Ectodermal cell (in vitro differentiated cells): ENCODE measurements around the gene NEU1.
"Not testable (repeated sequence)": the region's sequence is repeated elsewhere in the genome, so short reads cannot be mapped to it uniquely, and the experiment has no call there.

Experiments used
- H3K27ac ChIP-seq: 2 replicates; pipeline ENCODE4 v1.7.0; 2013; ENCODE audit warnings: mild to moderate bottlenecking, low read depth, low read length; ENCODE audit not compliant: insufficient read depth, poor library complexity, severe bottlenecking
- H3K27me3 ChIP-seq: 2 replicates; pipeline ENCODE4 v1.7.0; 2013; ENCODE audit warnings: mild to moderate bottlenecking, low read length; ENCODE audit not compliant: insufficient read depth, control insufficient read depth, poor library complexity, severe bottlenecking
- H3K36me3 ChIP-seq: one replicate; pipeline ENCODE4 v1.7.0; 2013; ENCODE audit warnings: low read length; ENCODE audit not compliant: control insufficient read depth, insufficient read depth
- H3K4me1 ChIP-seq: one replicate; pipeline ENCODE4 v1.7.0; 2013; ENCODE audit warnings: low read length; ENCODE audit not compliant: control insufficient read depth, insufficient read depth
- H3K4me3 ChIP-seq: 2 replicates; pipeline ENCODE4 v1.7.0; 2013; ENCODE audit warnings: low read depth, low read length, control low read depth; ENCODE audit not compliant: insufficient read depth
- H3K9me3 ChIP-seq: 2 replicates; pipeline ENCODE4 v1.7.0; 2013; ENCODE audit warnings: mild to moderate bottlenecking, low read length, moderate library complexity; ENCODE audit not compliant: control insufficient read depth
- WGBS, 2 experiments: methylation state at CpG; one replicate each; pipeline ENCODE4 v1.1.7; 2013; ENCODE audit warnings: missing lambda C conversion rate in 2 of 2; 5-methylcytosine and 5-hydroxymethylcytosine counted together

Gene NEU1

GRCh38 chr6:31860349-31860748 is 2.3 kb downstream of the NEU1 start:
- 95 to 97% methylated on average over 13 of the region's 13 CpGs for WGBS, 2 experiments
- no peak overlapping the region for H3K27ac ChIP-seq
- H3K4me1 ChIP-seq: peaks cover 8% of the 10 kb centered on the region
- no peaks in the 10 kb centered on the region for H3K27me3 ChIP-seq
- H3K9me3 ChIP-seq: no peaks in the 10 kb centered on the region
- H3K36me3 ChIP-seq: peaks cover 7% of the 10 kb centered on the region
- no peak overlapping the region for H3K4me3 ChIP-seq

- peaks cover 3% of the 10 kb centered on the region for H3K4me1 ChIP-seq
- H3K4me3 ChIP-seq: no peak overlapping the region
- no peak overlapping the region for H3K27ac ChIP-seq
- no peaks in the 10 kb centered on the region for H3K9me3 ChIP-seq
- no peaks in the 10 kb centered on the region for H3K27me3 ChIP-seq
- WGBS, 2 experiments: 95 to 97% methylated on average over 11 of the region's 11 CpGs
- peaks cover 7% of the 10 kb centered on the region for H3K36me3 ChIP-seq
Observed at GRCh38 chr6:31859923-31860322, 2.7 kb downstream of the NEU1 start.

GRCh38 chr6:31858707-31859106 is 3.9 kb downstream of the NEU1 start:
- H3K36me3 ChIP-seq: peaks cover 7% of the 10 kb centered on the region
- no peaks in the 10 kb centered on the region for H3K27me3 ChIP-seq
- H3K4me1 ChIP-seq: no peaks in the 10 kb centered on the region
- no peak overlapping the region for H3K4me3 ChIP-seq
- 94 to 96% methylated on average over 8 of the region's 8 CpGs for WGBS, 2 experiments
- no peaks in the 10 kb centered on the region for H3K9me3 ChIP-seq
- no peak overlapping the region for H3K27ac ChIP-seq

GRCh38 chr6:31857774-31858173 is 4.8 kb downstream of the NEU1 start:
- 94 to 96% methylated on average over 8 of the region's 8 CpGs for WGBS, 2 experiments
- H3K4me3 ChIP-seq, H3K36me3 ChIP-seq, H3K27ac ChIP-seq, H3K9me3 ChIP-seq, H3K27me3 ChIP-seq, H3K4me1 ChIP-seq: not testable (repeated sequence)

- not testable (repeated sequence) for H3K27ac ChIP-seq, H3K9me3 ChIP-seq, H3K36me3 ChIP-seq, H3K27me3 ChIP-seq, H3K4me3 ChIP-seq, H3K4me1 ChIP-seq
- WGBS, 2 experiments: 92 to 93% methylated on average over 35 of the region's 35 CpGs
Observed at GRCh38 chr6:31851980-31852718, 10.5 kb downstream of the NEU1 start.

GRCh38 chr6:31851485-31851832 is 11.2 kb downstream of the NEU1 start:
- Histone ChIP-seq H3K27ac (no peak overlapping the region), H3K27me3 (no peaks in the 10 kb centered on the region), H3K4me3 (no peak overlapping the region), H3K4me1 (no peaks in the 10 kb centered on the region), H3K36me3 (no peaks in the 10 kb centered on the region), H3K9me3 (no peaks in the 10 kb centered on the region)
- 92 to 94% methylated on average over 2 of the region's 2 CpGs for WGBS, 2 experiments

GRCh38 chr6:31850765-31851484 is 11.7 kb downstream of the NEU1 start:
- Histone ChIP-seq H3K4me1 (no peaks in the 10 kb centered on the region), H3K27me3 (no peaks in the 10 kb centered on the region), H3K4me3 (no peak overlapping the region), H3K27ac (no peak overlapping the region), H3K36me3 (no peaks in the 10 kb centered on the region), H3K9me3 (no peaks in the 10 kb centered on the region)
- WGBS, 2 experiments: 97% methylated on average over 2 of the region's 2 CpGs

- H3K27ac ChIP-seq: no peak overlapping the region
- 93 to 97% methylated on average over 2 of the region's 2 CpGs for WGBS, 2 experiments
Observed at GRCh38 chr6:31847276-31847978, 15.2 kb downstream of the NEU1 start.

GRCh38 chr6:31844507-31844906 is 18.1 kb downstream of the NEU1 start:
- H3K9me3 ChIP-seq: no peaks in the 10 kb centered on the region
- H3K4me1 ChIP-seq: no peaks in the 10 kb centered on the region
- WGBS, 2 experiments: 93 to 95% methylated on average over 3 of the region's 3 CpGs
- H3K27me3 ChIP-seq: no peaks in the 10 kb centered on the region
- peaks cover 15% of the 10 kb centered on the region for H3K36me3 ChIP-seq
- H3K27ac ChIP-seq: no peak overlapping the region
- H3K4me3 ChIP-seq: no peak overlapping the region

More at GRCh38 chr6:31847276-31847978, 15.2 kb downstream of the NEU1 start:
- Histone ChIP-seq H3K27me3 (no peaks in the 10 kb centered on the region), H3K36me3 (no peaks in the 10 kb centered on the region), H3K4me1 (no peaks in the 10 kb centered on the region), H3K4me3 (no peak overlapping the region), H3K9me3 (no peaks in the 10 kb centered on the region)

- peaks cover 9% of the 10 kb centered on the region for H3K4me1 ChIP-seq
- no peak overlapping the region for H3K4me3 ChIP-seq
- no peak overlapping the region for H3K27ac ChIP-seq
- peaks cover 38% of the 10 kb centered on the region for H3K36me3 ChIP-seq
- no peaks in the 10 kb centered on the region for H3K9me3 ChIP-seq
- 92 to 97% methylated on average over 9 of the region's 9 CpGs for WGBS, 2 experiments
- no peaks in the 10 kb centered on the region for H3K27me3 ChIP-seq
Observed at GRCh38 chr6:31842053-31842452, 20.6 kb downstream of the NEU1 start.
